Suprapubic skin (tissue), 4 donors: ENCODE measurements around the gene GALNT11. TPM values are rescaled to one million over a fixed set of nuclear protein-coding genes. Genes with fewer than 3 reads are reported as not detected.

Experiments used
- DNase-seq, 2 donors: peaks; one replicate each; pipeline ENCODE4 v3.0.0-alpha.2; 2019; ENCODE audit warnings: low spot score in 2 of 2
- H3K27ac ChIP-seq: fragments of 200-600 bp; sonication (generic); one replicate; pipeline ENCODE4 v1.5.1; 2019
- H3K27me3 ChIP-seq: fragments of 200-600 bp; sonication (generic); one replicate; pipeline ENCODE4 v1.5.1; 2019
- H3K36me3 ChIP-seq: fragments of 200-600 bp; sonication (generic); one replicate; pipeline ENCODE4 v1.5.1; 2019
- H3K4me1 ChIP-seq: fragments of 200-600 bp; sonication (generic); one replicate; pipeline ENCODE4 v1.5.1; 2019
- H3K4me3 ChIP-seq: fragments of 200-600 bp; sonication (generic); one replicate; pipeline ENCODE4 v1.5.1; 2019; ENCODE audit warnings: mild to moderate bottlenecking
- H3K9me3 ChIP-seq: fragments of 200-600 bp; sonication (generic); one replicate; pipeline ENCODE4 v1.5.1; 2019
- EP300 ChIP-seq: sonication (generic); formaldehyde crosslinking; IDR thresholded peaks from one replicate; pipeline ENCODE4 v1.6.1; 2017; ENCODE audit warnings: antibody characterized with exemption
- POLR2A ChIP-seq, 2 donors: fragments of 450-650 bp; IDR thresholded peaks; one replicate each; pipeline ENCODE4 v1.6.1; 2017; ENCODE audit warnings: antibody characterized with exemption in 2 of 2, mild to moderate bottlenecking in 2 of 2, moderate library complexity in 2 of 2
- POLR2AphosphoS5 ChIP-seq, 3 donors: sonication (generic); formaldehyde crosslinking; IDR thresholded peaks; one replicate each; pipeline ENCODE4 v1.6.1; 2017; ENCODE audit warnings: antibody characterized with exemption in 3 of 3
- WGBS: methylation state at CpG from one replicate; pipeline ENCODE4 v1.1.5; 2018; 5-methylcytosine and 5-hydroxymethylcytosine counted together
- total RNA-seq, 4 donors: library from RNA; depleted of rRNA; stranded (reverse); fragments of >200 nt; gene quantifications; one replicate each; pipeline ENCODE4 v1.1.0, GENCODE V29; 2016
- TF ChIP-seq, protein P1 (sequence below), 2 donors: fragments of 200-600 bp in 1 of 2; fragments of 450-650 bp in 1 of 2; sonication (generic) in 1 of 2; IDR thresholded peaks; one replicate each; pipeline ENCODE4 v1.5.1; 2016 to 2019; ENCODE audit warnings: antibody characterized with exemption in 2 of 2, mild to moderate bottlenecking in 1 of 2, moderate library complexity in 1 of 2

The GALNT11 gene
- total RNA-seq, 4 donors from 2014 or later = 34.5 to 48.6 (median 42.5) TPM

DNA sequence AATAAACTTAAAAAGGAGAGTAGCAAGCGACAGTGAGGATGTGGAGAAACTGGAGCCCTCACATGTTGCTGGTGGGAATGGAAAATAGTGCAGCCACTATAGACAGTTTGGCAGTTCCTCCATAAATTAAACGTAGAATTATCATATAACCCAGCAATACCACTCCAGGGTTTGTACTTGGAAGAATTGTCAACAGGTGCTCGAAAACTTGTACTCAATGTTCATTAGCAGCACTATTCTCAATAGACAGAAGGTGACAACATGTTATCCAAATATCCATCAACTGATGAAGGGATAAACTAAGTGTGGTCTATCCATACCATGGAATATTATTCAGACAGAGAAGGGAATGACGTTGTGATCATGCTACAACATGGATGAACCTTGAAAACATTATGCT lies 71.9 kb downstream of the GALNT11 start:
- DNase-seq = no peak
- no peak overlapping the region for H3K27ac ChIP-seq
- H3K9me3 ChIP-seq = no peaks in the 10 kb centered on the region
- 89% methylated on average over 4 of the region's 4 CpGs for WGBS
- H3K27me3 ChIP-seq = no peaks in the 10 kb centered on the region
- H3K36me3 ChIP-seq = peaks cover 17% of the 10 kb centered on the region
- no peaks in the 10 kb centered on the region for H3K4me1 ChIP-seq
- H3K4me3 ChIP-seq = no peak overlapping the region
- TF ChIP-seq EP300 (no peak), POLR2A (IDR thresholded peaks at IDR 0.05) (no peak)

DNA sequence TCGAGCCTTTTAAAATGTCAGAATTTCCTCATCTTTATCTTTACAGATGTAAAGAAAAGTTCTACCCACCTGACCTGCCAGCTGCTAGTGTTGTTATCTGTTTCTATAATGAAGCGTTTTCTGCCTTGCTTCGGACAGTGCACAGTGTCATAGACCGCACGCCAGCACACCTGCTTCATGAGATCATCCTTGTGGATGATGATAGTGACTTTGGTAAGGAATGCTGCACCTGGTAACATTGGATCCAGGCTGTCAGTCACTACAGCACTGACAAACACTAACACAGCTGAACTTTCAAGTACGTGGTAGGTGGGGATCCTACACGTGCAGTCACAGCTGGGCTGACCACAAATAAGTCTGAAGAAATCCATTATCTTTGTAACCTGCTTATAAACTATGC lies 77.6 kb downstream of the GALNT11 start:
- Histone ChIP-seq H3K4me3 (no peak overlapping the region), H3K27me3 (no peaks in the 10 kb centered on the region), H3K9me3 (no peaks in the 10 kb centered on the region), H3K36me3 (peaks cover 40% of the 10 kb centered on the region), H3K27ac (no peak overlapping the region), H3K4me1 (no peaks in the 10 kb centered on the region)
- no peak for TF ChIP-seq POLR2A (IDR thresholded peaks at IDR 0.05)
- TF ChIP-seq EP300 = no peak
- TF ChIP-seq POLR2AphosphoS5 (IDR thresholded peaks at IDR 0.05) = no peak
- TF ChIP-seq, protein P1, sequence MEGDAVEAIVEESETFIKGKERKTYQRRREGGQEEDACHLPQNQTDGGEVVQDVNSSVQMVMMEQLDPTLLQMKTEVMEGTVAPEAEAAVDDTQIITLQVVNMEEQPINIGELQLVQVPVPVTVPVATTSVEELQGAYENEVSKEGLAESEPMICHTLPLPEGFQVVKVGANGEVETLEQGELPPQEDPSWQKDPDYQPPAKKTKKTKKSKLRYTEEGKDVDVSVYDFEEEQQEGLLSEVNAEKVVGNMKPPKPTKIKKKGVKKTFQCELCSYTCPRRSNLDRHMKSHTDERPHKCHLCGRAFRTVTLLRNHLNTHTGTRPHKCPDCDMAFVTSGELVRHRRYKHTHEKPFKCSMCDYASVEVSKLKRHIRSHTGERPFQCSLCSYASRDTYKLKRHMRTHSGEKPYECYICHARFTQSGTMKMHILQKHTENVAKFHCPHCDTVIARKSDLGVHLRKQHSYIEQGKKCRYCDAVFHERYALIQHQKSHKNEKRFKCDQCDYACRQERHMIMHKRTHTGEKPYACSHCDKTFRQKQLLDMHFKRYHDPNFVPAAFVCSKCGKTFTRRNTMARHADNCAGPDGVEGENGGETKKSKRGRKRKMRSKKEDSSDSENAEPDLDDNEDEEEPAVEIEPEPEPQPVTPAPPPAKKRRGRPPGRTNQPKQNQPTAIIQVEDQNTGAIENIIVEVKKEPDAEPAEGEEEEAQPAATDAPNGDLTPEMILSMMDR (IDR thresholded peaks at IDR 0.05) = no peak
- DNase-seq = no peak
- WGBS = 76% methylated on average over 7 of the region's 7 CpGs

DNA sequence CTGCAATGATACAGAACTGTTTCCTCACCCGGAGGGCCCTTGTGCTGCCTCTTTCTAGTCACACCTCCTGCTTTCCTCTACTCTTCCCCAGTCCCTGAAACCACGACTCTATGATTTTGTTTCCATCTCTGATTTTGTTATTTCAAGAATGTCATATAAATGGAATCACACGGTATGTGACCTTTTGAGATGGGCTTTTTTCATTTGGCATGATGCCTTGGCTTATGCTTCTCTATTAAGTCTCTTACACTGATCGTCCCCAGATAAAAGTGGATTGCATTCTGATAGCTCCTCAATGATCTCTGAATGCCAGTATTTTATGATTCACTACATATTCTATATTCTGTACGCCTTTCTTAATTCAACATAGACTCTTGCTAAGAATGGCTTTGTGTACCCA lies 78.2 kb downstream of the GALNT11 start:
- Histone ChIP-seq H3K9me3 (no peaks in the 10 kb centered on the region), H3K4me3 (no peak overlapping the region), H3K36me3 (peaks cover 45% of the 10 kb centered on the region), H3K4me1 (no peaks in the 10 kb centered on the region), H3K27ac (no peak overlapping the region), H3K27me3 (no peaks in the 10 kb centered on the region)
- no peak for DNase-seq
- WGBS = 80% methylated on average over 5 of the region's 5 CpGs
- TF ChIP-seq POLR2A (IDR thresholded peaks at IDR 0.05) = no peak
- no peak for TF ChIP-seq POLR2AphosphoS5 (IDR thresholded peaks at IDR 0.05)

DNA sequence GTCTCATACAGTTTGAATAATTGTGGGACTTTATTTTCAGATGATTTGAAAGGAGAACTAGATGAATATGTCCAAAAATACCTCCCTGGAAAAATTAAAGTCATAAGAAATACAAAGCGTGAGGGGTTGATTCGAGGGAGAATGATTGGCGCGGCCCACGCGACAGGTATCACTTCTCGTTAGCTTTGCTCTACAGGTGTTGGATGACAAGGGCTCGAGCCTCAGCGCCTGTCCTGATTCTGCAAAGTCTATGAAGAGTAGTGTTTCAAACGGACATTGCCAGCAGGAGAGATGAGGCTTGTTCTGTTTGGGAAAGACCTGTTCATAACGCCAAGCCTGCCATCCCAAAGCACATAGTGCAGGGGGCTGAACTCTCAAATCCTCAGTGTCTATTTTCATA lies 79.7 kb downstream of the GALNT11 start:
- no peak for DNase-seq
- no peaks in the 10 kb centered on the region for H3K27me3 ChIP-seq
- TF ChIP-seq EP300 (no peak), POLR2AphosphoS5 (IDR thresholded peaks at IDR 0.05) (no peak), POLR2A (IDR thresholded peaks at IDR 0.05) (no peak)
- TF ChIP-seq, protein P1 (IDR thresholded peaks at IDR 0.05) = no peak
- WGBS = 93% methylated on average over 11 of the region's 11 CpGs
- no peaks in the 10 kb centered on the region for H3K9me3 ChIP-seq
- no peaks in the 10 kb centered on the region for H3K4me1 ChIP-seq
- no peak overlapping the region for H3K4me3 ChIP-seq
- no peak overlapping the region for H3K27ac ChIP-seq
- H3K36me3 ChIP-seq = peaks cover 53% of the 10 kb centered on the region

DNA sequence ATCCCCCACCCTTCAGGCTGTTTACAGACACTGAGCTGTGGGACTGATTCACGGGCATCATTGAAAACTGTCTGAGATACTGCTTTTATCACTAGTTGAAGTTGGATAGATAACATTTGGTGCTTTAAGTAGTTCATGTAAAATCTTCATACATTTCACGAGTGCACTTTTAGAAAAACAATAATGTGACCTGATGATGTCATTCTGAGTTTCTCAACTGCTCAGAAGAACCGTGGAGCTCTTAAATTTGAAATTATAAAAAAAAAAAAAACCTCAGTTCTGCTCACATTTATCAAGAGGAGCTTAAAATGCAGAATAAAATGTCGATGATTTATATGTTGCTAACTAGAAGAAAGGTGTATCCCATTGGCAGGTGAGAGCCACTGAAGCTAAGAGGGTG lies 81.5 kb downstream of the GALNT11 start:
- no peak for TF ChIP-seq EP300
- no peak for TF ChIP-seq POLR2AphosphoS5 (IDR thresholded peaks at IDR 0.05)
- TF ChIP-seq, protein P1 (IDR thresholded peaks at IDR 0.05) = no peak
- TF ChIP-seq POLR2A (IDR thresholded peaks at IDR 0.05) = no peak
- no peaks in the 10 kb centered on the region for H3K9me3 ChIP-seq
- H3K4me1 ChIP-seq = no peaks in the 10 kb centered on the region
- no peak for DNase-seq
- 81% methylated on average over 4 of the region's 4 CpGs for WGBS
- H3K36me3 ChIP-seq = peaks cover 46% of the 10 kb centered on the region
- no peak overlapping the region for H3K4me3 ChIP-seq
- H3K27ac ChIP-seq = no peak overlapping the region
- H3K27me3 ChIP-seq = no peaks in the 10 kb centered on the region

DNA sequence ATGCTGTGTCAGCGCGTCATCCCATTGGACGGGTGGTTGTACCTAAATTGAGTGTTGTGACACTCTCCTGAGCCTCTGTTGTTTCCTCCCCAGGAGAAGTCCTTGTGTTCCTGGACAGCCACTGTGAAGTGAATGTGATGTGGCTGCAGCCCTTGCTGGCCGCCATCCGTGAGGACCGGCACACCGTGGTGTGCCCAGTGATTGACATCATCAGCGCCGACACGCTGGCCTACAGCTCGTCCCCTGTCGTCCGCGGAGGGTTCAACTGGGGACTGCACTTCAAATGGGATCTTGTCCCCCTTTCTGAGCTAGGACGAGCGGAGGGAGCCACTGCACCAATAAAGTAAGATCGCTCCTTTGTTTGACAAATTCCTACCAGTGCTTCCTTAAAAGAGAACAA lies 82.5 kb downstream of the GALNT11 start:
- Histone ChIP-seq H3K4me3 (no peak overlapping the region), H3K4me1 (no peaks in the 10 kb centered on the region), H3K36me3 (peaks cover 40% of the 10 kb centered on the region), H3K27me3 (no peaks in the 10 kb centered on the region), H3K27ac (no peak overlapping the region), H3K9me3 (no peaks in the 10 kb centered on the region)
- DNase-seq = no peak
- WGBS = 93% methylated on average over 17 of the region's 17 CpGs
- TF ChIP-seq EP300 (no peak), POLR2A (IDR thresholded peaks at IDR 0.05) (no peak), POLR2AphosphoS5 (IDR thresholded peaks at IDR 0.05) (no peak)
- TF ChIP-seq, protein P1 (IDR thresholded peaks at IDR 0.05) = no peak
